Activated CD8-positive, alpha-beta memory T cell treated with anti-CD3 and anti-CD28 coated beads for 24 hours (primary cell): ENCODE measurements around the gene PLVAP.

Experiments used
- DNase-seq: peaks from one replicate; pipeline ENCODE4 v3.0.0-alpha.2; 2020

The PLVAP gene

DNA sequence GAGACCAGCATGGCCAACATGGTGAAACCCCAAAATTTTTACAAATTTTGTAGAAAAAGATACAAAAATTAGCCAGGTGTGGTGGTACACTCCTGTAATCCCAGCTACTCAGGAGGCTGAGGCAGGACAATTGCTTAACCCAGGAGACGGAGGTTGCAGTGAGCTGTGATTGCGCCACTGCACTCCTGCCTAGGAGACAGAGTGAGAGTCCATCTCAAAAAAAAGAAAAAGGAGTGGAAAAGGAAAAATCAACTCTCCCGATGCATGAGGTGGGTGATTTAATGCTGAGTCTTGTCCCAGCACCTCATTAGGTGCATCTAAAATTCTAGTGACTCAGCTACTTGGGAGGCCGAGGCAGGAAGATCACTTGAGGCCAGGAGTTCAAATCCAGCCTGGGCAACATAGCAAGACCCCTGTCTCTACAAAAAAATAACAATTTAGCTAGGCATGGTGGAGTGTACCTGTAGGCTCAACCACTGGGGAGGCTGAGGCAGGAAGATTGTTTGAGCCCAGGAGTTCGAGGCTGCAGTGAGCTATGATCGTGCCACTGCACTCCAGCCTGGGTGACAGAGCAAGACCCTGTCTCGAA, 20.0 kb downstream of the PLVAP start:
- no peak for DNase-seq

GRCh38 chr19:17353386-17353785, 23.8 kb downstream of the PLVAP start:
- no peak for DNase-seq

GRCh38 chr19:17352608-17353280, 24.4 kb downstream of the PLVAP start:
- DNase-seq, result no peak

DNA sequence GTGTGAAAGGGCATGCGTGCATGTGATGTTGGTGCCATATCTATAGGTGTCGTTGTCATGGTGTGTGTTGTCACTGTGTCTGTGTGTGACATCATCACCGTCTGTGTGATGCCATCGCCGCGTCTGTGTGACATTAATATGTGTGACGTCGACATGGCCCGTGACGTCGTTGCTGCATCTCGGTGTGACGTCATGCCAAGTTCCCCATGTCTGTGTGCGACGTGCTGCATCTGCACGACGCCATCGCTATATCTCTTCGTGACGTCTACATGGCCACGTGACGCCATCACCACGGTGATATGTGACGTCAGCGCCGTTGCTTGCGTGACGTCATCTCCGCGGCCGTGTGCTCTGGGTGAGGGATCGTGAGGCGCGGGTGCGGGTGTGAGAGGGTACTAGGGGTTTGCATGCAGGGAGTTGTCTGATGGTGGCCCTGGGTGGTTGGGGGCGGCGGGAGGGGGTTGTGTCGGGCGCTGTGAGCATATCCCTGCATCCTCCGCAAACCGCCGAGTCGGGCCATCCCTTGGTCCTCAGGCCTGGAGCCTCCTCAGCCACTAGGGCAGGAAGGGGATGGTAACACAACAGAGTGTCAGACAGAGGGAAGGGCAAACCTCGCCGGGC, 25.2 kb downstream of the PLVAP start:
- DNase-seq, result no peak

DNA sequence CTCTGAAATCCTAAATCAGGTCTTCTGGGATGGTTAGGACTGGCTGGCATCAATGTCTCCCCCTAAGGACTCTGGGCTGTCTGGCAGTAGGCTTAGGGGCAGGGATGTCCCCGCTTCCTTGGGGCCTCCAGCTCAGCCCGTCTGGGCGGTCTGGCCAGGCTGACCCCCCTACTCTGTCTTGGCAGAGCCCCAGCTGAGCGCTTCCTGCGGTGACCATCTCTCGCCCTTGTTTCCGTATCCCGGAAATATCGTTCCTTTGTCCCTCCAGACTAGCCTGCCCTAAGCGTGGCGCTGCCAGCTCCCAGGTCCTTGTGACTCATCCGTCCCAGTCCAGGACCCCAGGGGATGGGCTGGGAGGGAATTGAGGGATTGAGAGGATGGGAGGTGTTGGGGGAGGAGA, 28.4 kb downstream of the PLVAP start:
- no peak for DNase-seq

GRCh38 chr19:17347877-17348276, 29.3 kb downstream of the PLVAP start:
- no peak for DNase-seq

- DNase-seq, result no peak
These were observed 29.8 kb downstream of the PLVAP start for GRCh38 chr19:17347361-17347760.

- DNase-seq, result peak; percentile 93
These were observed 31.0 kb downstream of the PLVAP start for GRCh38 chr19:17346109-17346671.

DNA sequence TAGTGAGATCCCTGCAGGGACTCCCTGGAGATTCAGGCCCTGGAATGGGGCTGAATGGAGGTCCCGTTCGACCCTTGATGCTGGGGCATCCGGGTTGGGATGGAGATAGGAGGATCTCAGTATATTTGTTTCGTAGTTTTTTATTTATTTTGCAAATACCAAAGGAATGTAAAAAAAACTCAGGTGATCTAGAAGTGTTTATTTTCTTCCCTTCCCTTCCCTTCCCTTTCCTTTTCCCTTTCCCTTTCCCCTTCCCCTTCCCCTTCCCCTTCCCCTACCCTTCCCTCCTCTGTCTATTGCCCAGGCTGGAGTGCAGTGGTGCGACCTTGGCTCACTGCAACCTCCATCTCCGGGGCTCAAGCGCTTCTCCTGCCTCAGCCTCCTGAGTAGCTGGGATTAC, 35.3 kb downstream of the PLVAP start:
- no peak for DNase-seq

DNA sequence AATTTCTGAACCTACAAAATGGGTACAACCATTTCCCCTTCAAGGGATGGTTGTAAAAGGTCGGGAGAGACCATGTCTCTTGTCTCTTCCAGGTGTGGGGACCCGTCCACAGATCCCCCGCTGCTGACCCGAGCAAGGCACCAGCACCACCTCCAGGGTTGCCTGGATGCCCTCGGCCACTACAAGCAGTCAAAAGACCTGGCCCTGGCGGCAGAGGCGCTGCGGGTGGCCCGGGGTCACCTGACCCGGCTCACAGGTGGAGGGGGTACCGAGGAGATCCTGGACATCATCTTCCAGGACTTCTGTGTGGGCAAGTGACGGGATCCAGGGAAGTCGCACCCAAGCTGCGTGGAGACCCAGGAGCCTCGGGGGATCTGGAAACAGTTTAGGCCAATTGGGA, 35.8 kb downstream of the PLVAP start:
- no peak for DNase-seq

DNA sequence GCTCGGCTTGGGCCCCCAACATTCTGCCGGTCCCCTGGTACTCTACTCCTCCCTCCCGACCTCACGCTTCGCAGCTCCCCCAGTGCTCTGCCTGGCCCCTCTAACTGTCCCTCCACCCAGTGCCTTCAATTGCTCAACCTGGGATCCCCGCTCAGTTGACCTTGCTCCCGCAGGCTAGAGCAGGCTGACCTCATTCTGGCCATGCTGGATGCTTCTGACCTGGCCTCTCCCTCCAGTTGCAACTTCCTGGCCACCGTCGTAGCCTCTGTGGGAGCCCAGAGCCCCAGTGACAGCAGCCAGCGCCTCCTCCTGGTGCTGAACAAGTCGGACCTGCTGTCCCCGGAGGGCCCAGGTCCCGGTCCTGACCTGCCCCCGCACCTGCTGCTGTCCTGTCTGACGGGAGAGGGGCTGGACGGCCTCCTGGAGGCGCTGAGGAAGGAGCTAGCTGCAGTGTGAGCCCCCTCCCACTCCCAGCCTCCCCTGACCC, 36.2 kb downstream of the PLVAP start:
- no peak for DNase-seq

GRCh38 chr19:17340302-17340870, 36.8 kb downstream of the PLVAP start:
- DNase-seq, result no peak

- DNase-seq, result peak; percentile 77
These were observed 37.9 kb downstream of the PLVAP start for GRCh38 chr19:17339088-17339741.

DNA sequence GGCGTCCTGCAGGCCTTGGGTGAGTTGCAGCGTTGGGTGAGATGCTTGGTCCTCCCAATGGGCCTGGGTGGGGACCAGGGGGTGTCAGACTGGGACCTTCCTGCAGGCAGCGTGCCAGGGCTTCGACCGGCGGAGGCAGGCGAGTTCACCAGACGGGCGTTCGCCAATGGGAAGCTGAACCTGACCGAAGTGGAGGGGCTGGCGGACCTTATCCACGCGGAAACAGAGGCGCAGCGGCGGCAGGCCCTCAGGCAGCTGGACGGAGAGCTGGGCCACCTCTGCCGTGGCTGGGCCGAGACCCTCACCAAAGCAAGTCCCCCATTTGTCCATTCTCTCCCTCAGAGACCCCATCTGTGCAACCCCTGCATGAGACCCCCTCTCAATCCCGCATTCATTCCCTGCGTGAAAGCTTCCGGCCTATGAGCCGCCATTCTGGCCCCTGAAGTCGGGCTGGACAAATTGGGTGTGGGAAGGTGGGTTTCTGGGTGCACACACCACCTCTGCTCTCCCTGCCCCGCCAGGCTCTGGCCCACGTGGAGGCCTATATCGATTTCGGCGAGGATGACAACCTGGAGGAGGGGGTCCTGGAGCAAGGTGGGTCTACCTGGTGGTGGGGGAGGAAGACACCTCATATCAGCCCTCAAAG, 38.6 kb downstream of the PLVAP start:
- no peak for DNase-seq

- DNase-seq, result no peak
These were observed 39.3 kb downstream of the PLVAP start for GRCh38 chr19:17337675-17338432.

GRCh38 chr19:17336872-17337674, 40.1 kb downstream of the PLVAP start, which contains the start of gene GTPBP3:
GTPBP3 (plus strand) TSS chr19:17337553; CDS start chr19:17337612, 59 bp downstream.
- peak; percentile 96 for DNase-seq

DNA sequence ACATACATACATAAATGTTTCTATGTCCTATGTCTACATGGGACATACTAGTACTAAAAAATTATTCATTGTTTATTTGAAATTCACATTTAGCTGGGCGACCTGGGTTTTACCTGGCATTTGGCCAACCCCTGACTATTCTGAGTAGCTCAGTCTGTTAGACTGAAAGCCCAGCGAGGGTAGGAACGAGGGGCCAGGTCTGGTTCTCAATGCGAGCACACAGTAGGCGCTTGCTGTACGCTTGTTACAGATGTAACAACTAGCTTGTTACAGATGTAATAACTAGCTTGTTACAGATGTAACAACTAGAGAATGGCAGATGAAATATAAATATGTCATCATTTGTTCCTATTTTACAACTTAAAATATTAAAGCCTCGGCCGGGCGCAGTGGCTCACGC, 41.6 kb downstream of the PLVAP start:
- no peak for DNase-seq

GRCh38 chr19:17334414-17335409, 42.4 kb downstream of the PLVAP start, which contains the start of gene ANO8:
ANO8 (minus strand) TSS chr19:17334855; CDS start chr19:17334670, 185 bp downstream.
- peak; percentile 98 for DNase-seq
